Keratinocyte (primary cell): ENCODE measurements around the gene SCP2.

ENCODE experiments used
- CTCF ChIP-seq, 3 experiments: IDR thresholded peaks in 1 of 3; conservative IDR thresholded peaks in 1 of 3; optimal IDR thresholded peaks in 1 of 3; 2 replicates in 2 of 3; 3 replicates in 1 of 3; pipeline versions ENCODE3 to v1.5.1; 2011; ENCODE audit warnings: low read length in 3 of 3, mild to moderate bottlenecking in 3 of 3, moderate library complexity in 2 of 3, control low read depth in 1 of 3, inconsistent platforms in 1 of 3; ENCODE audit not compliant: insufficient read depth in 2 of 3; ENCODE audit errors: extremely low read depth in 1 of 3
- EZH2 ChIP-seq: IDR thresholded peaks from one replicate; pipeline ENCODE4 v1.6.1; 2012; ENCODE audit warnings: inconsistent platforms, mild to moderate bottlenecking, low read length, moderate library complexity

- TF ChIP-seq CTCF (optimal IDR thresholded peaks at IDR 0.05 in 1 of 3, IDR thresholded peaks at IDR 0.05 in 1 of 3, conservative IDR thresholded peaks at IDR 0.05 in 1 of 3; ENCODE audit: extremely low read depth in 1 of 3, insufficient read depth in 2 of 3, low read length in 3 of 3) (no peak), EZH2 (no peak)
Observed at GRCh38 chr1:53078333-53079101, 151.4 kb downstream of the SCP2 start.
